ENCODE results near the gene HMGCLL1.

The HMGCLL1 gene

DNA sequence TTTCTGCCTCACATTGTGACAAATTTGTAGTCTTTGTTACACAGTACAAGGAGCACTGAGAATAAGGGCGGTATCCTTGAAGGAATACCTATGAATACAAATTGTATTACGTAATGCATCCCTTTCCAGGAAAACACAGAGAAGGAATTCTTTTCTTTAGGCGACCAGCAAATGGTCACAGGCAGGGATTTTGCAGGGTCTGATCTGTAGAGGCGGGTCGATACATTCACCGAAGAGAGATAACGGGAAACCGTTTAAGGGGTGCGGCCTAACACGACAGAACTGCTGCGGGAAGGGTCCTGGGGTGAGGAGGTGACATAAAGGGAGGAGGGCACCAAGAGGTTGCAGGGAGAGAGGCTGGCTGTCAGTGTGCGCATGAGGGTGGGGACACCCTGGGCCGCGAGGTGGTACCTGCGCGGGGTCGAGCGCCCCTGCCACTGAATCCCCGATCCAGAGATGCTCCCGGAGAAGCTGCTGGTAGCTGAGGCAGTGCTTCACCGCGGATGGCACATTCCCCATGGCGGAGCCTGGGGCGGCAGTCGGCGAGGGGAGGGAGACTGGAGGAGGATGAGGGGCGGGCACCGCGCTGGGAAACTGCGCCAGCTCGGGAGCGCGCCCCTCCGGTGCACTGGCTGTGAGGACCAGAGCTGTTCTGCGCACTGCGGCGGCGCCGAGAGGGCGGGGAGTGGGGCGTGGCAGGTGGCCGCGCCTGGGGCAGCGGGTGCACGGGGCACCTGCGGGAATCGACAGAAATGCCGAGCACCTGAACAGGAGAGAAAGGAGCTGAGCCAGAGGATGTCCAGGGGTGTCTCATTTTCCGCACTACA is at the start of gene HMGCLL1:
TSS of gene HMGCLL1 (minus strand) at position 656 of the 827 bp plus-strand sequence. CDS start at position 519, 137 bp downstream.
- DNase-seq = peak; percentile 76

DNA sequence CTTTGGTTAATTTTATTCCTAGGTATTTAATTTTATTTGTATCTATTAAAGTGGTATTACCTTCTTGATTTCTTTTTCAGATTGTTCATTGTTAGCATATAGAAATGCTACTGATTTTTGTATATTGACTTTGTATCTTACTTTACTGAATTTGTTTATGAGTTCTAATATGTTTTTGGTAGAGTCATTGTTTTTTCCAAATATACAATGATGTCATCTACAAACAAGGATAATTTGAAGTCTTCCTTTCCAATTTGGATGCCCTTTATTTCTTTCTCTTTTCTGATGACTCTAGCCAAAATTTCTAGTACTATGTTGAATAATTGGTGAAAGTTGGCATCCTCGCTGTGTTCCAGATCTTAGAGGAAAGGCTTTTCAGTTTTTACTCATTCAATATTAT is 43.0 kb upstream of the HMGCLL1 start:
- no peak for DNase-seq

- DNase-seq = no peak
Observed at GRCh38 chr6:55621244-55621643, 42.3 kb upstream of the HMGCLL1 start.

GRCh38 chr6:55617272-55617671 is 38.3 kb upstream of the HMGCLL1 start:
- DNase-seq = peak; percentile 69

- no peak for DNase-seq
Observed at GRCh38 chr6:55604021-55604420, 25.0 kb upstream of the HMGCLL1 start.

DNA sequence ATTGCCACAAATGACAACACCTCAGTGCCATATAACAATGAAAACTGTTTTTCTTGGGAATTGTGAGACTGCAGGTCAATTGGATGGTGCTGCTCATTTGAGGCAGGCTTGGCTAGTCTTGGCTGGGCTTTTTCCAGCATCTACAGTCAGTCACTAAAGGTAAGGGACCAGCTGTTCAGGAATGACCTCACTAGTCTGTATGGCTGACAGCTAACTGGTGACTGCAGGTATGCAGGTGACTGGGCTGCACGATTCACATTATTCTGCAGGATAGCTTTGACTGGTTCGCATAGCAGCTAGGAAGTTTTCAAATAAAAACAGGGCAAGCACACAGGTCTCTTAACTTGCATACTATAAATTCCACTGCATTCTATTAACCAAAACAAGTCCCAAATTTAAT is 22.1 kb upstream of the HMGCLL1 start:
- no peak for DNase-seq

DNA sequence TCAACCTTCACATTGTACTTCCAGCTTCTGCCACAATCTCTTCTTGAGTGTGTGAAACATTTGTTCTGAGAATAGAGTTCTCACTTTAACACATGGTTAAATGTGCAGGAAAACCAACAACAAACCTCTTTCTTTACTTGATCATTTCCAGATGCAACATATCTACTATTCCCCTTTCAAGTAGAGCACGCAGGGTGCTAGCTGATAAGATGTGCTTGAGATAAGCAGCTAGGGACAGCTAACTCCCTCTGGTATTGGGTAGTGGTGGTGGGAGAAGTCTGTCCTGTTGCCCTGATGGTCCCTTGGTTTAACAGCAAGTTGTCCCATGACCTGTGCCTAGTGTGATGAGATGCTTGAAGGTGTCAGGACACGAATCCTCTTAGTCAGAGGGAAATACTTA is 15.4 kb upstream of the HMGCLL1 start:
- DNase-seq = no peak

GRCh38 chr6:55584654-55585354 is 5.8 kb upstream of the HMGCLL1 start:
- no peak for DNase-seq

GRCh38 chr6:55576811-55577210 is 2.2 kb downstream of the HMGCLL1 start:
- no peak for DNase-seq

DNA sequence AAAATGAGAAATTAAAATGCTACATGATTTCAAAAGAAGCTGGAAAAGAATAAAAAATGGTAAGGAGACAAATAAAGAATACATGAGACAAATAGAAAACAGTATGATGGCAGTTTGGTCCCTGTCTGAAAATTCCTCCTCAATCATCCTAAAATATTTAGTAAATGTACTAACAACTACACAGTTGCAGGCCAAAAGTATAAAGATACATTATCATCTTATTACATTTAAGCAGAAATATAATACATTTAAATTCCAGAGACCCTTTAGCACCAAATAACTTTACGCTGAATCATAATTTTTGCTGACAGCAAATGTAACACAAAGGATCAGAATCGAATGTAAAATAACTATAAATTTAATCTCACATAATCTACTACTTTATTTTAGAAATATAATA is 4.4 kb downstream of the HMGCLL1 start:
- no peak for DNase-seq

DNA sequence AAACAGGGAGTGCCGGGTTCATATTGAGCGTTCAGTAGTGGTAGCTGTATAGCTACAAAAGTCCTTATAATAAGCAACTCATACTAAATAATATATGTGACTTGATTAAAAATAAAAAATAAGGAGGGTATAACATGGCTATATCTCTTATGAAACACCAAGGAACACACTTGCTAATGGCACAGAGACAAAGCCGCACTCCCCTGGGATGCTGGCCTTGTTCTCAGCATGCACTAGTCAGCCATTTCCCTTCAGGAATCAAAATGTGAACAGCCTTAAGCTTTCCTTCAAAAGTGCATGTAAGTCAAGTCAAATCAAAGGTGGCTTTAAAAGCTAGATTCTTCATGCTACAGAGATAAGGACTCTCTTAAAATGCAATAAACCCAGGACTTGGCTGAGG is 9.4 kb downstream of the HMGCLL1 start:
- no peak for DNase-seq

DNA sequence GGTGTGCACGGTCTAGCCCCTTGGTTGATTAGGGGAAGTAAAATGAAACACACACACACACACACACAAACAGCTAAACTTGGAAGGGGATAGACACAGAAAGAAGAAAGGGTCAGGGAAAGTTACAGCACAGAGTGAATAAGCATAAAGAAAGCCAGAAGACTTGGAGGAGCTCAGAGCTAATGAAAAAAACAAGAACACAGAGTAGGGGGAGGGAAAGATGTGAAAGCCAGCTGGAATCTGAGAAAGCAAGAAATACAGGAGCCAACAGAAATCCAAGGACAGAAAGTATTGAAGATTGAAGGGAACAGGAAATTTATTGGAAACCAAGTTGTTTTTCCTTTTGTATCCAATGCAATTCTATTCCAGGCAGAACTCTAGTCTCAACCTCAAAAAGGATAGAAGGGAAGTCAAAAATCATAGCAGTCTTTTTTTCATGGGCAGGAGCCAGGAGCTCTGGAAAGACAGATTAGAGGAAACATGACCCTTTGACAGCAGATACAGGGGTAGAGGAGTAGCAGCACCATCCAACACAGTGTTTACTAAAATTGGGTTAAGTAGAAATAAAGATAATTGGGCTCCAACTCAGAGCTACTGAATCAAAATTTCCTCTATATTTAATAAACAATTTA is 10.1 kb downstream of the HMGCLL1 start:
- DNase-seq = peak; percentile 18

- no peak for DNase-seq
Observed at GRCh38 chr6:55567558-55567957, 11.4 kb downstream of the HMGCLL1 start.

DNA sequence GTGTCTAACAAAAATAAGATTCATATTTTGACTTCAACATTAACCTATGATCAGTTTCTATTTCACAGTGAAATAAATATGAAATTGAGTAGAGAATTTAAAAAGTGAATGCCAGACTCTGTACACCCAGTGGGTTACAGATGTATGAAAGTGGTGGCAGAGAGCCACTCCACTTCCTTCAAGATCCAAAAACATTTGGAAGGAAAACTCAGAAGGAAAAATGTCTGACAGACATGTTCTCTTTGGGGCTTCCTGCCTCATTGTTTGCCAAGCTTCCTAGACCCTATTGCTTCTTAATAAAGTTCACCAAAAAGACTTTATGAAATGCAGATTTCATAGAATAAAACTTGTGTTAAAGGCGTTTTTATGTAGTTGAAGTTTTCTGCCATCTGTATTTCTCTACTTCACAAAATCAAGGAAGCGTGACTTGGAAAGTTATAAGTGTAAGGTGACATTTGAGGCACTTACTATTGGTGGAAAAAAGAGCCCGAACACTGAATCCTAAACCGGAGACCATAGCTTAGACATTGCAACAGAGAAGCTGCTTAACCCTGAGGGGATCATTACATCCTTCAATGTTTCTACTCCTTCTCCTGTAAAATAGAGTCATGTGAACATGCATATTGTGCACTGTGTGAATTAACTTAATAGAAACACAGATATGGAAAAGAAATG is 12.8 kb downstream of the HMGCLL1 start:
- DNase-seq = no peak

DNA sequence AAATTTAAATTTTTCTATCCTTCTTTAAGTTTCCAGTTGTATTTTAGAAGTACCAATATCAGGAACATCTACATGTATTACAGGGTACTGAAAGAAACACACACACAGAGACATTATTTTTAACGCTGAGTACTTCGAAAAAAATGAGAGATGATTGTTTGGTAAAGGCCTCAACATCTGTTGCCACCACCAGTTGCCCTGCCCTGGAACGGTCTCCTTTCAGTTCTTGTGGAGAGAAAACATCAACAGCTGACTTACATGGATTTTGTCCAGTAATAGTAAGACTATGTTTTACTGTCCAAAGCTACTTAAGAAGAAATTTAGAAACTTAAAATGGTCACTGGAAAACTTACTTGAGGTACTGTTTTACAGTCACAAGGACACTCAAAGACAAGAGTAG is 16.7 kb downstream of the HMGCLL1 start:
- DNase-seq = no peak

DNA sequence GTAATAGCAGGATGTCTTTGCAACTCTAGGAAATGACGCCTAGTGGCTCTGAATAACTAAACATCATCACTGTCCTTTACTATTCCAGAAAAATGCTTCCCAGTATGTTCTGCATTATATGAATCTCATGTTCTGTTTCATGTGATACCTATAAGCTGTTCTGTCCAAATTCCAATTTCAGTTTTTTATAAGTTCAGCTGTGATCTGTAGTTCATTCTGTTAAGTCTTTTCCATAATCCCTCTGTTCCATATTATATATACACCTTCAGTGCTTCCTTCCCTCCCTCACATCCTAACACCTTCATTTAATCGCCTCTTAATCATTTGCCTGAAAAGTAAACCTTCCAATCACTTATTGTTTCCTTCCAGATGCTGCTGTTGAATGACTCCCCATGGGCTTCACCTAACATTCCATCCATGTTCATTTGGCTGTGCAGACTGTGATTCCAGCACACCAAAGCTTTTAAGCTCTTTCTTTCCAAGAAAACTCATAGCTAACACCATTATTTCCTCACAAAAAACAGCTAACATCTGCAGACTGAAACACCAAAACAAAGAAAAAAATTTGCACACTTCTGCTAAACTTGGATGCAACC is 18.6 kb downstream of the HMGCLL1 start:
- no peak for DNase-seq

GRCh38 chr6:55557146-55557545 is 21.8 kb downstream of the HMGCLL1 start:
- DNase-seq = peak; percentile 94

DNA sequence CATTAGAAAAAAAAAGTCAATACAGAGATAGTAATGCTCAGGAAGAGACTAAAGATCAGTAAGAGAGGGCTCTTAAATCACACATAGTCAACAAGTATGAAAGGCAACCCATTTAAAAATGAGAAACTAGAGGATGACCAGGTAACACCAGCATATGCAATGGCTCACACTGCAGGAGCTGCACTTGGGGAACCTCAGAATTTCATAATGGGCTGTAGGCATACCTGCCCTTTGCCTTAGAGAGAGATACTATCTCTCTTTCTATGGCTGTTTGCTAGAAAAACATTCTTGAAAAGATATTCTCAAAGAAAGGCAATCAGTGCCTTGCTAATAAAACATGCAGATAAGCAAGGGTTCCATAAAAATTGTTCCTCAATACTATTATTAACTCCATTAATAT is 33.2 kb downstream of the HMGCLL1 start:
- DNase-seq = no peak

- DNase-seq = peak; percentile 33
Observed at GRCh38 chr6:55543633-55544309, 35.2 kb downstream of the HMGCLL1 start.

- DNase-seq = no peak
Observed at GRCh38 chr6:55541024-55541423, 38.0 kb downstream of the HMGCLL1 start.

- no peak for DNase-seq
Observed at GRCh38 chr6:55536391-55536956, 42.5 kb downstream of the HMGCLL1 start.

DNA sequence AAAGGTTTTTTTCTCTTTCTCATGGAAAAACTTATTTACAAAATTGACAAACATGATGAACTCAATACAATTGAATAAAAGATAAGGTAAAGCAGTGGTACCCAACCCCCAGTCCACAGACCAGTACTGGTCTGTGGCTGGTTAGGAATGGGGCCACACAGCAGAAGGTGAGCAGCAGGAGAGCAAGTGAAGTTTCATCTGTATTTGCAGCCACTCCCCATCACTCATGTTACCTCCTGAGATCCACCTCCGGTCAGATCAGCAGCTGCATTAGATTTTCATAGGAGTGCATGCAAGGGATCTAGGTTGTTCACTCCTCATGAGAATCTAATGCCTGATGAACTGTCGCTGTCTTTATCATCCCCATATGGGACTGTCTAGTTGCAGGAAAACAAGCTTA is 47.5 kb downstream of the HMGCLL1 start:
- peak; percentile 15 for DNase-seq

Measured in NCI-H82 (cell line).